A549 (cell line): ENCODE measurements around the gene RABL3.

ENCODE experiments used
- CBX2 ChIP-seq: fragments of 200-600 bp; sonication (generic); IDR thresholded peaks from 2 replicates; pipeline ENCODE4 v1.6.1; 2016; ENCODE audit warnings: low read depth, mild to moderate bottlenecking, borderline replicate concordance
- CEBPB ChIP-seq, 2 experiments: fragments of >200 bp in 1 of 2; sonication (Bioruptor Twin) in 1 of 2; formaldehyde crosslinking in 1 of 2; IDR thresholded peaks; 2 replicates each; pipeline ENCODE4 v1.6.1; 2012 to 2016
- CHD2 ChIP-seq: fragments of 150-350 bp; IDR thresholded peaks from 2 replicates; pipeline ENCODE4 v1.6.1; 2014; ENCODE audit warnings: low read length; ENCODE audit not compliant: partially characterized antibody
- HMGXB4 ChIP-seq: fragments of 250-450 bp; sonication (Bioruptor Pico); IDR thresholded peaks from 2 replicates; pipeline ENCODE4 v1.5.0; 2021; ENCODE audit warnings: mild to moderate bottlenecking, moderate library complexity, borderline replicate concordance
- HOXB13 ChIP-seq: fragments of 250-450 bp; sonication (Bioruptor Pico); IDR thresholded peaks from 2 replicates; pipeline ENCODE4 v1.5.0; 2020; ENCODE audit warnings: low read depth, mild to moderate bottlenecking, moderate library complexity
- HOXB5 ChIP-seq: fragments of 250-450 bp; sonication (Bioruptor Pico); IDR thresholded peaks from 2 replicates; pipeline ENCODE4 v1.5.0; 2020; ENCODE audit warnings: mild to moderate bottlenecking, moderate library complexity
- JUN ChIP-seq, 2 experiments: fragments of >200 bp; sonication (Bioruptor Twin); formaldehyde crosslinking; IDR thresholded peaks; 2 replicates in 1 of 2; 3 replicates in 1 of 2; pipeline ENCODE4 v1.6.1; 2016 to 2017
- MAX ChIP-seq: IDR thresholded peaks from 2 replicates; pipeline ENCODE4 v1.6.1; 2012
- NFE2L2 ChIP-seq: fragments of 150-350 bp; conservative IDR thresholded peaks from 2 replicates; pipeline ENCODE4 v1.6.1; 2014; ENCODE audit warnings: low read length
- POLR2A ChIP-seq: IDR thresholded peaks from 2 replicates; pipeline ENCODE4 v1.6.1; 2012; ENCODE audit warnings: mild to moderate bottlenecking, low read length
- POLR2AphosphoS2 ChIP-seq: conservative IDR thresholded peaks from 2 replicates; pipeline ENCODE4 v1.6.1; 2012; ENCODE audit warnings: low read length, improper control_type of control experiment, inconsistent platforms
- RAD21 ChIP-seq, 2 experiments: fragments of >200 bp in 1 of 2; sonication (Bioruptor Twin) in 1 of 2; formaldehyde crosslinking in 1 of 2; IDR thresholded peaks in 1 of 2; conservative IDR thresholded peaks in 1 of 2; 2 replicates in 1 of 2; 3 replicates in 1 of 2; pipeline ENCODE4 v1.6.1; 2012 to 2018; ENCODE audit warnings: inconsistent platforms in 1 of 2
- RARB ChIP-seq: fragments of 250-450 bp; sonication (Bioruptor Pico); IDR thresholded peaks from 2 replicates; pipeline ENCODE4 v1.8.0; 2021; ENCODE audit warnings: mild to moderate bottlenecking, moderate library complexity
- TF ChIP-seq, protein P1 (sequence below): fragments of >200 bp; sonication (Bioruptor Twin); formaldehyde crosslinking; IDR thresholded peaks from 3 replicates; pipeline ENCODE4 v1.5.1; 2016

DNA sequence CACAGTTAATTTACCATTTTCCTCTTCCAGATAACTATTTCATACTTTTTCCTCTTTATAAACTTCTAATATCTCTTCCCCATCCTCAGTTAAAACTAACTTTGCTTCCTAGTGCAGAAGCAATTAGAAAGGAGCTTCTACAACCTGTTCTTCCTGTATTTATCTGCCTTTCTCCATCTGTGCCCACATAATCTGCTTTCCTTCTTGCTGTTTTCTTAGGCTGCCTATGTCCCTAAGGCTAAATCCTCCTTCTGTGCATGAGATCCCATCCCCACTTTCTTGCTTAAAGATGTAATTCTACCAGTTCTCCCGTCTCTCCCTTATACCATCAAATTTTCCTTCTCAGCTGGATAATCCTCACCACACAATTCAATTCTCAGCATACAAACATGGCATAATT lies 31.9 kb downstream of the RABL3 start:
- TF ChIP-seq HOXB5 (CRISPR knock-in tag) (no peak), MAX (no peak), HMGXB4 (CRISPR knock-in tag) (no peak), JUN (IDR thresholded peaks at IDR 0.05) (no peak), RARB (CRISPR knock-in tag) (no peak), CHD2 (no peak), RAD21 (conservative IDR thresholded peaks at IDR 0.05 in 1 of 2, IDR thresholded peaks at IDR 0.05 in 1 of 2) (no peak), POLR2AphosphoS2 (no peak), NFE2L2 (no peak), POLR2A (no peak), CBX2 (no peak), HOXB13 (CRISPR knock-in tag) (no peak), CEBPB (IDR thresholded peaks at IDR 0.05) (no peak)
- TF ChIP-seq, protein P1, sequence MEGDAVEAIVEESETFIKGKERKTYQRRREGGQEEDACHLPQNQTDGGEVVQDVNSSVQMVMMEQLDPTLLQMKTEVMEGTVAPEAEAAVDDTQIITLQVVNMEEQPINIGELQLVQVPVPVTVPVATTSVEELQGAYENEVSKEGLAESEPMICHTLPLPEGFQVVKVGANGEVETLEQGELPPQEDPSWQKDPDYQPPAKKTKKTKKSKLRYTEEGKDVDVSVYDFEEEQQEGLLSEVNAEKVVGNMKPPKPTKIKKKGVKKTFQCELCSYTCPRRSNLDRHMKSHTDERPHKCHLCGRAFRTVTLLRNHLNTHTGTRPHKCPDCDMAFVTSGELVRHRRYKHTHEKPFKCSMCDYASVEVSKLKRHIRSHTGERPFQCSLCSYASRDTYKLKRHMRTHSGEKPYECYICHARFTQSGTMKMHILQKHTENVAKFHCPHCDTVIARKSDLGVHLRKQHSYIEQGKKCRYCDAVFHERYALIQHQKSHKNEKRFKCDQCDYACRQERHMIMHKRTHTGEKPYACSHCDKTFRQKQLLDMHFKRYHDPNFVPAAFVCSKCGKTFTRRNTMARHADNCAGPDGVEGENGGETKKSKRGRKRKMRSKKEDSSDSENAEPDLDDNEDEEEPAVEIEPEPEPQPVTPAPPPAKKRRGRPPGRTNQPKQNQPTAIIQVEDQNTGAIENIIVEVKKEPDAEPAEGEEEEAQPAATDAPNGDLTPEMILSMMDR, result no peak
